RWPE2 (cell line): Measurements from ENCODE around the gene TMEM175.

Source experiments
- ATAC-seq: fragments of 200-7000 bp; cut with Tn5 transposase; 3 replicates; pipeline ENCODE4 v1.9.1; 2021; ENCODE audit warnings: low read depth
- DNase-seq: peaks from one replicate; pipeline ENCODE4 v3.0.0-alpha.2; 2020; ENCODE audit warnings: low spot score
- H3K27ac ChIP-seq: fragments of 450-650 bp; 2 replicates; pipeline ENCODE4 v1.5.1; 2017; ENCODE audit warnings: mild to moderate bottlenecking; ENCODE audit not compliant: poor library complexity, severe bottlenecking
- H3K27me3 ChIP-seq: fragments of 250-450 bp; sonication (Bioruptor Pico); 2 replicates; pipeline ENCODE4 v1.5.1; 2021; ENCODE audit warnings: mild to moderate bottlenecking, moderate library complexity; ENCODE audit not compliant: insufficient read depth, poor library complexity, severe bottlenecking
- H3K36me3 ChIP-seq: fragments of 250-450 bp; sonication (Bioruptor Pico); 2 replicates; pipeline ENCODE4 v1.5.1; 2020; ENCODE audit warnings: low read depth, mild to moderate bottlenecking, moderate library complexity
- H3K4me1 ChIP-seq: fragments of 250-450 bp; sonication (Bioruptor Pico); 2 replicates; pipeline ENCODE4 v1.5.1; 2021; ENCODE audit warnings: mild to moderate bottlenecking, moderate library complexity; ENCODE audit not compliant: insufficient read depth, poor library complexity, severe bottlenecking
- H3K4me3 ChIP-seq: fragments of 250-450 bp; sonication (Bioruptor Pico); 2 replicates; pipeline ENCODE4 v1.5.1; 2021; ENCODE audit warnings: mild to moderate bottlenecking, moderate library complexity; ENCODE audit not compliant: severe bottlenecking
- H3K9me3 ChIP-seq: fragments of 250-450 bp; sonication (Bioruptor Pico); 2 replicates; pipeline ENCODE4 v1.5.1; 2021; ENCODE audit warnings: mild to moderate bottlenecking, moderate library complexity; ENCODE audit not compliant: severe bottlenecking
- CTCF ChIP-seq: fragments of 450-650 bp; IDR thresholded peaks from one replicate; pipeline ENCODE4 v1.5.1; 2017; ENCODE audit warnings: mild to moderate bottlenecking, moderate library complexity; ENCODE audit not compliant: poor library complexity, severe bottlenecking

The TMEM175 gene

DNA sequence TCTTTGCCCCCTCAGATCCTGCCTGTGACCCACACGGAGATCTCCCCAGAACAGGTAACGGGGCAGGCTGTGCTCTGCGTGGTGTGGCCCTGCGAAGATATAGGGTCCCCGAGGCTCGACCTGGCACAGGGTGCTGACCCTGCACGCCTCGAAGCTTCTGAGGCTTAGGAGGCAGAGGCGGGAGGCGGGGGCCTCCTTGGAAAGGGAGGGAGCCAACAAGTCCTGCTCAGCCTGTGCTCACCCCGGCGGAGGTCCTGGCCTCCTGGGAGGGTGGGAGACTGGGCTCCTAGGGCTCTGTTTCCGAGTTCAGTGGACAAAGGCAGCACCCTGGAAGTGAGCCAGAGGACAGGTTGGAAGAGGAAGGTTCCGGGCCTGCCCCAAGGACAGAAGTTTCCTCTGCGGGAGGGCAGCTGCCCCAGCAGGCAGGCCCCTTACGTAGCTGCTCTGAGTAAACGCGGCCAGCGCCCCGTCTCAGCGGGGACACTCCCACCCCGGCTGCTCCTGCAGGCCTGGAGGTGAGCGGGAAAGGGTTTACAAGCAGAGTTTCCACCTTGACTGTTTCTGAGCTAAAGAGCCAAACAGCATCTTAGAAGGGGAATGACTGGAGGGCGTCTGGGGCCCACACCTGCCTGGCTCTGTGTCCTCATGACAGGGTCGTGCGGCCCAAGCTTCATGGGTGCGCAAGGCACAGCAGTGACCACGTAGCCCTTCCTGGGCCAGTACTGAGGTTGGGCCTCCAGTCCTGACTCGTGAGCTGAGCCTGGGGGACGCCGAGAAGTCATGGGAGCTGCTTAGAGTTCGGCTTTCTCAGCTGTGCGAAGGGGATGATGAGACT, 16.1 kb downstream of the TMEM175 start:
- no peaks in the 10 kb centered on the region for H3K4me1 ChIP-seq
- H3K27me3 ChIP-seq: no peaks in the 10 kb centered on the region
- H3K36me3 ChIP-seq: no peaks in the 10 kb centered on the region
- no peak overlapping the region for H3K4me3 ChIP-seq
- no peaks in the 10 kb centered on the region for H3K9me3 ChIP-seq
- H3K27ac ChIP-seq: no peak overlapping the region
- TF ChIP-seq CTCF: no peak
- ATAC-seq (no peak), DNase-seq (no peak)

DNA sequence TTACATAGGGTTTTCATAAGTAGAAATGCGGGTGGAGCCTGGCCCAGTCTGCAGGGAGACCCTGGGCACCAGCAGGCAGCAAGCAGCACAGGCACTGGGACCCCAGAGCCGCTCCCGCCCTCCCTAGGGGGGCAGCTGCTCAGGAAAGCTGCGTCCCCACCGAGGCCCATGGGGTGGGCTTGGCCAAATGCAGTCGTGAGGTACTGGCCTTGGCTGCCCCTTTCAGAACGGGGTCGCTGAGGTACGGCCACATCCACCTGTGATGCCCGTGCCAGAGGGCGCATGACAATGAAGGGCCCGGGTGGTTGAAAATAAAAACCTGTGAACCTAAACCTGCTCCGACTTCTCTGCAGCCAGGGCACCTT, 16.7 kb downstream of the TMEM175 start:
- H3K27me3 ChIP-seq: no peaks in the 10 kb centered on the region
- no peaks in the 10 kb centered on the region for H3K9me3 ChIP-seq
- no peak overlapping the region for H3K4me3 ChIP-seq
- H3K27ac ChIP-seq: no peak overlapping the region
- ATAC-seq (no peak), DNase-seq (no peak)
- H3K4me1 ChIP-seq: no peaks in the 10 kb centered on the region
- no peak for TF ChIP-seq CTCF
- no peaks in the 10 kb centered on the region for H3K36me3 ChIP-seq

- ATAC-seq: no peak
- TF ChIP-seq CTCF: no peak
- Histone ChIP-seq H3K4me1 (no peaks in the 10 kb centered on the region), H3K9me3 (no peaks in the 10 kb centered on the region), H3K27me3 (no peaks in the 10 kb centered on the region), H3K27ac (no peak overlapping the region), H3K4me3 (no peak overlapping the region), H3K36me3 (no peaks in the 10 kb centered on the region)
- no peak for DNase-seq
These were observed 17.4 kb downstream of the TMEM175 start for GRCh38 chr4:949656-950055.

- no peaks in the 10 kb centered on the region for H3K4me1 ChIP-seq
- no peaks in the 10 kb centered on the region for H3K9me3 ChIP-seq
- no peak overlapping the region for H3K27ac ChIP-seq
- H3K27me3 ChIP-seq: no peaks in the 10 kb centered on the region
- ATAC-seq (no peak), DNase-seq (no peak)
- H3K36me3 ChIP-seq: no peaks in the 10 kb centered on the region
- no peak for TF ChIP-seq CTCF
- H3K4me3 ChIP-seq: no peak overlapping the region
These were observed 18.1 kb downstream of the TMEM175 start for GRCh38 chr4:950136-951020.
